Trophoblast cell (in vitro differentiated cells and primary cell): ENCODE measurements around the gene ELP2.

Source experiments
- DNase-seq, 2 donors: peaks; one replicate each; pipeline ENCODE4 v3.0.0-alpha.2; 2016
- H2AFZ ChIP-seq: 2 replicates; pipeline ENCODE4 v1.6.1; 2013; ENCODE audit warnings: low read length, moderate library complexity, mild to moderate bottlenecking; ENCODE audit not compliant: insufficient read depth, poor library complexity
- H2AK5ac ChIP-seq: 2 replicates; pipeline ENCODE4 v1.6.1; 2013; ENCODE audit warnings: mild to moderate bottlenecking, low read length
- H2BK120ac ChIP-seq: 2 replicates; pipeline ENCODE4 v1.6.1; 2013; ENCODE audit warnings: low read length, mild to moderate bottlenecking, moderate library complexity; ENCODE audit not compliant: insufficient read depth, poor library complexity
- H2BK12ac ChIP-seq: 2 replicates; pipeline ENCODE4 v1.6.1; 2013; ENCODE audit warnings: mild to moderate bottlenecking, low read length, moderate library complexity
- H2BK5ac ChIP-seq: 2 replicates; pipeline ENCODE4 v1.6.1; 2013; ENCODE audit warnings: low read length, low read depth, moderate library complexity, mild to moderate bottlenecking; ENCODE audit not compliant: poor library complexity
- H3K14ac ChIP-seq: 2 replicates; pipeline ENCODE4 v1.6.1; 2013; ENCODE audit warnings: mild to moderate bottlenecking, low read length
- H3K18ac ChIP-seq: 2 replicates; pipeline ENCODE4 v1.6.1; 2013; ENCODE audit warnings: mild to moderate bottlenecking, low read length
- H3K23ac ChIP-seq: 2 replicates; pipeline ENCODE4 v1.6.1; 2013; ENCODE audit warnings: low read length
- H3K27ac ChIP-seq: 2 replicates; pipeline ENCODE4 v1.5.1; 2013; ENCODE audit warnings: low read depth, mild to moderate bottlenecking, inconsistent platforms, low read length, moderate library complexity
- H3K27me3 ChIP-seq: 2 replicates; pipeline ENCODE4 v1.6.1; 2013; ENCODE audit warnings: inconsistent platforms, mild to moderate bottlenecking, low read length, moderate library complexity; ENCODE audit not compliant: insufficient read depth
- H3K36me3 ChIP-seq, 2 experiments: 1 replicate in 1 of 2; 2 replicates in 1 of 2; pipeline ENCODE4 v1.6.1; 2013; ENCODE audit warnings: low read length in 2 of 2, mild to moderate bottlenecking in 2 of 2, moderate library complexity in 1 of 2; ENCODE audit not compliant: insufficient read depth in 2 of 2, control insufficient read depth in 1 of 2
- H3K4ac ChIP-seq: 2 replicates; pipeline ENCODE4 v1.6.1; 2013; ENCODE audit warnings: low read depth, mild to moderate bottlenecking, low read length, moderate library complexity
- H3K4me1 ChIP-seq, 2 experiments: 1 replicate in 1 of 2; 2 replicates in 1 of 2; pipeline ENCODE4 v1.6.1; 2013; ENCODE audit warnings: low read length in 2 of 2, mild to moderate bottlenecking in 2 of 2, moderate library complexity in 1 of 2; ENCODE audit not compliant: insufficient read depth in 2 of 2, control insufficient read depth in 1 of 2
- H3K4me2 ChIP-seq: 2 replicates; pipeline ENCODE4 v1.6.1; 2013; ENCODE audit warnings: inconsistent platforms, mild to moderate bottlenecking, low read length, moderate library complexity
- H3K4me3 ChIP-seq: 2 replicates; pipeline ENCODE4 v1.5.1; 2013; ENCODE audit warnings: mild to moderate bottlenecking, low read depth, low read length, inconsistent platforms
- H3K79me1 ChIP-seq: one replicate; pipeline ENCODE4 v1.6.1; 2013; ENCODE audit warnings: low read length
- H3K79me2 ChIP-seq: 2 replicates; pipeline ENCODE4 v1.6.1; 2013; ENCODE audit warnings: low read length, mild to moderate bottlenecking; ENCODE audit not compliant: control insufficient read depth, insufficient read depth, poor library complexity
- H3K9ac ChIP-seq: 2 replicates; pipeline ENCODE4 v1.6.1; 2013; ENCODE audit warnings: mild to moderate bottlenecking, low read length
- H3K9me3 ChIP-seq: 2 replicates; pipeline ENCODE4 v1.6.1; 2013; ENCODE audit warnings: low read depth, mild to moderate bottlenecking, control low read depth, inconsistent platforms, low read length; ENCODE audit not compliant: insufficient read depth
- H4K12ac ChIP-seq: 2 replicates; pipeline ENCODE4 v1.6.1; 2013; ENCODE audit warnings: low read depth, mild to moderate bottlenecking, low read length, moderate library complexity
- H4K8ac ChIP-seq: 2 replicates; pipeline ENCODE4 v1.6.1; 2013; ENCODE audit warnings: low read depth, mild to moderate bottlenecking, low read length, moderate library complexity
- H4K91ac ChIP-seq: one replicate; pipeline ENCODE4 v1.6.1; 2013; ENCODE audit warnings: low read depth, mild to moderate bottlenecking, low read length, moderate library complexity
- WGBS: extraction: QIAGEN DNeasy Blood & Tissue Kit; methylation state at CpG from one replicate; pipeline ENCODE4 v1.1.7; 2013; ENCODE audit warnings: missing lambda C conversion rate; ENCODE audit not compliant: insufficient read length, insufficient coverage; ENCODE audit errors: extremely low coverage; 5-methylcytosine and 5-hydroxymethylcytosine counted together

The ELP2 gene

DNA sequence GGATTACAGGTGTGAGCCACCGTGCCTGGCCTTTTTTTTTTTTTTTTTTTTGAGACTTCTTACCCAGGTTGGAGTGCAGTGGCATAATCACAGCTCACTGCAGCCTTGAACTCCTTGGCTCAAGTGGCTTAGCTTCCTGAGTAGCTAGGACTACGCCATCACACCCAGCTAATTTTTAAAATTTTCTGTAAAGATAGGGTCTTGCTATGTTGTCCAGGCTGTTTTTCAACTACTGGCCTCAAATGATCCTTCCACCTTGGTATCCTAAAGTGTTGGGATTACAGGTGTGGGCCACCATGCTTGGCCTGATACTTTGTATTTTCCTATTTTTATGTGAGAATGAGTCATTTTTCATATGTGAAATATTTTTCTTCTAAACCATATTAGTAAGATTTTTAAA, 13.7 kb downstream of the ELP2 start:
- H4K91ac ChIP-seq = no peak overlapping the region
- no peak overlapping the region for H3K23ac ChIP-seq
- no peak overlapping the region for H3K14ac ChIP-seq
- no peaks in the 10 kb centered on the region for H3K27me3 ChIP-seq
- no peak overlapping the region for H2BK12ac ChIP-seq
- no peak overlapping the region for H2BK5ac ChIP-seq
- H2AFZ ChIP-seq = no peak overlapping the region
- H3K9me3 ChIP-seq = no peaks in the 10 kb centered on the region
- no peak overlapping the region for H3K18ac ChIP-seq
- H3K4ac ChIP-seq = no peak overlapping the region
- H3K36me3 ChIP-seq = peaks cover 25 to 27% of the 10 kb centered on the region in 2 experiments
- no peak overlapping the region for H2BK120ac ChIP-seq
- H2AK5ac ChIP-seq = no peak overlapping the region
- H3K9ac ChIP-seq = no peak overlapping the region
- no peaks in the 10 kb centered on the region for H3K79me2 ChIP-seq
- H4K12ac ChIP-seq = no peak overlapping the region
- no peak overlapping the region for H3K27ac ChIP-seq
- H4K8ac ChIP-seq = no peak overlapping the region
- no CpG with 5 or more reads among the region's 2 CpGs for WGBS
- H3K79me1 ChIP-seq = no peaks in the 10 kb centered on the region
- DNase-seq = peak; percentile 85 to 95
- H3K4me1 ChIP-seq = no peaks in the 10 kb centered on the region
- H3K4me3 ChIP-seq = no peak overlapping the region
- no peak overlapping the region for H3K4me2 ChIP-seq

DNA sequence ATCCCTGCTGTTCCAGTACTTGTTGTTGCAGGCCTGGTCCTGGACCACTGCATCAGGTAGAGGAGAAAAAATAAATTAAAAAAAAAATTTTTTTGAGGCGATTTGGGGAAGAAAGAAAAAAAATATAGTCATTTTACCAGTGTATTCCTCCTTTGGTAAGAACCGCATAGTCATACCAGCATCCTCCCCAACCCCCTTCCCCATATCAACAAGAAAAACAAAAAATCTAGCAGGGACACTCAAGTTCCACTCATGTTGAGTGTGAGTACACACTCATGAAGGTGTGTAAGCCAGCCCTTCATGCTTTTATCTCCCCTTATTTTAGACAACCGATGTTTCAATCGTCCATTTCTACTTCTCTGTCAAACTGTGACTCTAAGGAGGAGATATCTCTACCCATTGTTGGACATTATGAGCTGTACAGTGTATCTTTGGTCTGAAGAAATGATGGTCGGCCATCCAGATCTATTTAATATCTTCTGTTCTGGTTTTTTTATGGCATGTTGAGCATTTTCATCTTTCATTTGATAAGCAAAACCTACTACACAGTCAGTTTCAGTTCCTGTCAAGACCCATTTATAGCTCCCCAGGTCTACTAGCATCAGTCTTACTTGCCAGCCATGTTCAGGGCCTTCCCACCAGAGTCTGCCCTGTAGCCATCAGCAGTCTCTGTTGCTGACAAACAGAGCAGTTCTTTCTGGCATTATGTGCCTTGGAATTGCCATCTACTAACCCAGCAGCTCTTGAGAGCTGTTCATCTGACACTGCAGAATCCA, 20.0 kb downstream of the ELP2 start:
- Histone ChIP-seq H4K12ac (no peak overlapping the region), H3K9me3 (no peaks in the 10 kb centered on the region), H2BK120ac (no peak overlapping the region), H4K8ac (no peak overlapping the region), H3K36me3 (peaks cover 19 to 34% of the 10 kb centered on the region in 2 experiments), H3K14ac (no peak overlapping the region), H3K27me3 (no peaks in the 10 kb centered on the region), H3K79me1 (no peaks in the 10 kb centered on the region), H2AK5ac (no peak overlapping the region), H3K18ac (no peak overlapping the region), H3K9ac (no peak overlapping the region), H2BK12ac (no peak overlapping the region), H3K27ac (no peak overlapping the region), H2AFZ (no peak overlapping the region), H3K79me2 (no peaks in the 10 kb centered on the region), H4K91ac (no peak overlapping the region), H3K4me2 (no peak overlapping the region), H3K4me1 (no peaks in the 10 kb centered on the region), H3K23ac (no peak overlapping the region), H2BK5ac (no peak overlapping the region), H3K4me3 (no peak overlapping the region), H3K4ac (no peak overlapping the region)
- no peak for DNase-seq
- WGBS = no CpG with 5 or more reads among the region's 5 CpGs

DNA sequence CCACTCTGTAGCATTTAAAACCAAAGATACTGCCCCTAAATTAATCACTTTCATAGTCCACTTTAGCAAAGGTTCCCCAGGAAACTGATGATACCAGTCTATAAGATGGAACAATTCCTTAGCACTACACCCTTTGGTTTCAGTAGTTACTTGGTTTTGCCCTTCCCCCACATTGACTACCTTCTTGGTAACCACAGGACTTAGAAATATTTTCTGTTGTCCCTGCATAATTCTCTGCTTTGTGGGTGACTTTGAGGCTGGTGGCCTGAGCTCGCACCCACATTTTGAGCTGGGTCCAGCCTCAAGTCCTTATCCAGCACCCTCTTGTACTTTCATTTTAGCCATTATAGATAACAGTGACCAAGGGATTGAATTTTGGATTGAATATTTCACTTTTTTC, 23.1 kb downstream of the ELP2 start:
- no peaks in the 10 kb centered on the region for H3K4me1 ChIP-seq
- H3K18ac ChIP-seq = no peak overlapping the region
- H3K36me3 ChIP-seq = peaks cover 14 to 33% of the 10 kb centered on the region in 2 experiments
- H3K4me3 ChIP-seq = no peak overlapping the region
- no peak overlapping the region for H2BK5ac ChIP-seq
- no peak overlapping the region for H3K4ac ChIP-seq
- no peak overlapping the region for H2BK12ac ChIP-seq
- H3K27me3 ChIP-seq = no peaks in the 10 kb centered on the region
- no peak overlapping the region for H2AK5ac ChIP-seq
- no peak overlapping the region for H4K12ac ChIP-seq
- no peak overlapping the region for H2AFZ ChIP-seq
- no peak overlapping the region for H3K14ac ChIP-seq
- H3K4me2 ChIP-seq = no peak overlapping the region
- H3K9me3 ChIP-seq = no peaks in the 10 kb centered on the region
- H3K79me2 ChIP-seq = no peaks in the 10 kb centered on the region
- no peak overlapping the region for H3K23ac ChIP-seq
- no peak overlapping the region for H4K91ac ChIP-seq
- no peak overlapping the region for H3K9ac ChIP-seq
- no peak overlapping the region for H2BK120ac ChIP-seq
- no CpG with 5 or more reads among the region's 1 CpG for WGBS
- H4K8ac ChIP-seq = no peak overlapping the region
- DNase-seq = no peak
- no peaks in the 10 kb centered on the region for H3K79me1 ChIP-seq
- H3K27ac ChIP-seq = no peak overlapping the region

DNA sequence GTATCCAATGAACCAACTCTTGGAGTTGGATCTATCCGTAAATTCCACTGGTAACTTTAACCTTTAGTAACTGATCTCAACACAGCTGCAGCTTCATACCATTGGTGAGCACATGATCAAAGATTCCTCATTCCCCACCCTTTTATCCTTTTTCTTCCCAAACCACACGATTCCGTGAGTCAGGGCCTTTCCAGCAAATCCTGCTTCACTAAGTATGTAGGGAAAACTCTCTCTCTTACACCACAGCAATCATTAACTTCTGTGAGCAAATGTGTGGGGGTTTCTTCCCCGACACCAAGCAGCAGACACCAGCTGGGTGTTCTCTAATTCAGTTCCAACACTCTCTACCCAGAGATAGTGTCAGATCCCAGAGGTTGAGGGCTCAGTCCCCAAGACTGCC, 23.5 kb downstream of the ELP2 start:
- DNase-seq = no peak
- Histone ChIP-seq H3K27ac (no peak overlapping the region), H2BK12ac (no peak overlapping the region), H3K4me1 (no peaks in the 10 kb centered on the region), H3K4ac (no peak overlapping the region), H4K12ac (no peak overlapping the region), H3K14ac (no peak overlapping the region), H3K79me1 (no peaks in the 10 kb centered on the region), H3K23ac (no peak overlapping the region), H2BK5ac (no peak overlapping the region), H2BK120ac (no peak overlapping the region), H2AFZ (no peak overlapping the region), H3K9me3 (no peaks in the 10 kb centered on the region), H3K79me2 (no peaks in the 10 kb centered on the region), H4K8ac (no peak overlapping the region), H3K27me3 (no peaks in the 10 kb centered on the region), H3K4me2 (no peak overlapping the region), H2AK5ac (no peak overlapping the region), H4K91ac (no peak overlapping the region), H3K18ac (no peak overlapping the region), H3K9ac (no peak overlapping the region), H3K4me3 (no peak overlapping the region), H3K36me3 (peaks cover 13 to 31% of the 10 kb centered on the region in 2 experiments)
- WGBS = no CpG with 5 or more reads among the region's 4 CpGs
